Stimulated activated CD4-positive, alpha-beta T cell treated with anti-CD3 and anti-CD28 coated beads, Interleukin-2, amount 100 ng/mL, for 48 hours (primary cell): ENCODE measurements around the gene FNIP2.
"Not testable (repeated sequence)": the region's sequence is repeated elsewhere in the genome, so short reads cannot be mapped to it uniquely, and the experiment has no call there.

ENCODE experiments used
- DNase-seq, 2 donors: peaks; one replicate each; pipeline ENCODE4 v3.0.0-alpha.2; 2020

The FNIP2 gene

DNA sequence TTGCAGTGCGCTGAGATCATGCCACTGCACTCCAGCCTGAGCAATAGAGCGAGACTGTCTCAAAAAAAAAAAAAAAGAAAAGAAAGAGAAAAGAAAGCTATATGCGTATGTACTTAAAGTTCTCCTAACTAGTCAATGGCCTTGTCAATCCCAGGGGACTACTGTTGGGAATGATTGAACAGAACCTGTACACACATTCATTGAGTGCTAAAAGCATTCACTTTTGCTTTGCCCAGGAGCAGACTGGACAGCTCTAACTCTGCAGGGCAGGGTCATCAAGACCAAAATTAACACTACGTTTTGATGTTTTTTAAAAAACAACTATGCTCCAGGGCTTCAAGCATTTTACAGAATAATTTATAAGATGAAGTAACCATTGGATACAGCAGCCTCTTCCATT, 106.2 kb downstream of the FNIP2 start:
- no peak for DNase-seq

DNA sequence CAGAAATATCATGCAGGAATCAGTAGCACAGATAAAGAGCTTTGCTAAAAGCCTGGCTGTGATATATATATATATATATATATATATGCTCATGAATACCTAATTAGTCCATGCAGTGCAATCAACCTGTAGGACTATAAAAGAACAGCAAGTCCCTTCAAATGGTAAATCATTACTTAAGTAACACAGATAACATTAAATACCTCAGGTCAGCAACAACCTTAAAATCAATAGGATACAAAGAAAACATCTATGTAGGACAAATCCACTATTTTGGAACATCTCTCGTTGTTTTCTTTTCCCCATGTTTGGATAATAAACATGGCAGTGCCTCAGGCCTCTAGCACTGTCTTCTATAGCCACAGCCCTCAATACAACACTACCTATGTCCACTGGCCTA, 106.6 kb downstream of the FNIP2 start:
- DNase-seq: no peak

DNA sequence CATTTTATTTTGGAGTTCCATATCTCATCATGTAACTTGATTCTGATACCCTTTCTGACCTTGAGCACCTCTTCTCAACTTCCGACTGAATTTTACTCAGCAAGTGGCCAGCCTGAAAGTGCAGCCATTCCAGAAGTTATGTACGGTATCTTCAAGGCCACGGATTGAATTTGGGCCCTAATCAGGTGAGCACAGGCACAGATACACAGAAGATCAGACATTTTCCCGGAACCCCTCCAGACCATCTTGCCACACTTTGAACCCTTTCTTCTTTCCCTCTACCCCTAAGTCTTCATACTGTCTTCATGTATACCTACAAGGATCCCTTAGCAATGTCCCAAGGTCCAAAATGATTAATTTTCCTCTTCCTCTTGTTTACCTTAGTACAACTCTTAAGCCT, 108.2 kb downstream of the FNIP2 start:
- DNase-seq: no peak

DNA sequence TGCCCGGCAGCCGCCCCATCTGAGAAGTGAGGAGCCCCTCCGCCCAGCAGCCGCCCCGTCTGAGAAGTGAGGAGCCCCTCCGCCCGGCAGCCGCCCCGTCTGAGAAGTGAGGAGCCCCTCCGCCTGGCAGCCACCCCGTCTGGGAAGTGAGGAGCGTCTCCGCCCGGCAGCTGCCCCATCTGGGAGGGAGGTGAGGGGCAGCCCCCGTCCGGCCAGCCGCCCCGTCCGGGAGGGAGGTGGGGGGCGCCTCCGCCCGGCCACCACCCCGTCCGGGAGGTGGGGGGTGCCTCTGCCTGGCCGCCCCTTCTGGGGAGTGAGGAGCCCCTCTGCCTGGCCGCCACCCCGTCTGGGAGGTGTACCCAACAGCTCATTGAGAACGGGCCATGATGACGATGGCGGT, 113.3 kb downstream of the FNIP2 start:
- not testable (repeated sequence) for DNase-seq

DNA sequence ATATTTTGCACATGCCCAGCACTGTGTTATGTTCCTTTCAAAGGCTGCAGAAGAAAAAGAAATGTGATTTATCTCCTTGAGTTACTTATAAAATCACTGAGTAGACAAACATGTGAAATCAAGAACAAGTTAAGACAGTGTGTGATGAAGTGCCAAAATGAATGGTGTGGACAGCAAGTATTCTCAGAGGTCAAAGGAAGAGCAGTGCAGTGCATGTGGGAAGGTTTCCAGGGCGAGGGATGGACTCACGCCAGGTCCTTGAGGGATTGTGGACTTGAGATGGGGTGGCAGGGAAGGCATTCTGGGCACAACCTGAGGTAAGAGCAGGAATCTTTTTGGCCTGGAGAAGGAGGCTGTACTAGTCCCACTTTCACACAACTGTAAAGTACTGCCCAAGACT, 115.5 kb downstream of the FNIP2 start:
- DNase-seq: no peak

DNA sequence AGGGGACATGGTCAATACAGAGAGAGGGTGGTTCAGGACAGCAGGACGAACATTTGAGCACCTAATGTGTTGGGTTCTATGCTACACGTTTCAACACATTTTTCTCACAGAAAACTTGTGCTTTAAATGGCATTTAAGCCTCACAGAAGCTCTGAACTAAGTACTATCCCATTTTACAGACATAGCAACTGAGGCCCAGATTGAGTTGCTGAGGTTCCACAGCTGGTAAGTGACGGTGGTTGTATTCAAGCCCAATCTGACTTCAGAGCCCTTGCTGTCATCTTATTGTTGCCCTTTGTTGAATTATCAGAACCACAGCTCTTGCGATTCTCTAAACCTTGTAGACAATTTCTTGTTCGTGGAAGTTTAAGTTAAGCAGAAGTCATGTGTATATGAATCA, 116.7 kb downstream of the FNIP2 start:
- DNase-seq: no peak

DNA sequence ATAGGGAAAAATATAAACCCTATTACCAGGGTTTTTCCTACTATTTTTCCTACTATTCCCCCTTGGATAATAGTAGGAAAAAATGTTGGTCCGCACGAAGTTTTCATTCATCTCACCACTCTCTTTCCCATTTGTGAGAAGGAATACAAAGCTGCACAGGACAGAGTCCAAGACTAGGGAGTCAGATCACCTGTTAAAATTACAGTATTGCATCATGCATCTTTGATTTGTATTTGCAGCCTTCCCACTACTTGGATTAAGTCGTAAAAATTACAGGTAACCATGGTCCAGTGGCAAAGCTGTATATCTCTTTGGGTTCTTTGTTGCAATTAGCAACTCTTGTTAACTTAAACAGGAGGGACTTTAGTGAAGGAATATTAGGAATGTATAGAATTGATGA, 121.5 kb downstream of the FNIP2 start:
- DNase-seq: no peak

DNA sequence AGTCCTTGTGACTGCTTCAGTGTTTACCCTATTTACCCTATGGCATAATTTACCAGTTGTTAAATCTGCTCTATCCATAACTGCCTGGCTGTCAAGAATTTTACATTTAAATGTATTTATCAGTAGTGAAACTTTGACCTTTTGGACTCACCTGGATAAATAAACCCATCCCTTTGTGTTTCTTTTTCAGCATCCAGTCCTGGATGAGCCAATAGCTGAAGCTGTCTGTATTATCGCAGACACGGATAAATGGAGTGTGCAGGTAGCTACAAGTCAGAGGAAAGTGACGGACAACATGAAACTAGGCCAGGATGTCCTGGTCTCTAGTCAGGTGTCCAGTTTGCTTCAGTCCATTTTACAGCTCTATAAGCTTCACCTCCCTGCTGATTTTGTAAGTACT, 122.4 kb downstream of the FNIP2 start:
- DNase-seq: no peak

DNA sequence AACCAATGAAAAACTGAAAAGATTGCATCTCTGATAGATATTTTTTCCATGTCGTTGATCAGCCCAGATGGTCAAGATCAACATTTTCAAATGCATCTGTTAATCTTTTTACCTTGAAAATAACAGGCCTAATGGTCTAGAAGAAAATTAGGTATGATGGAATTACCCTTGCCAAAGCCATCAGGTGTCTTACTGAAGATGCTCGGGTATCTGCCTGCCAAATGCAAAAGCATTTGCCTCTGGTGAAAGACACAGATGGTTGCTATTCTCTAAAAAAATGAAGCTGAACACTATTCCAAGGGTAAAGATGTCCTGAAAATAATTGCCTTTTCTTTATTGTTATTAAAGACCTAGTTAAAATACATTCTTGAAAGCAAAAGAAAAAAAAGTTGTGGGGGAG, 126.0 kb downstream of the FNIP2 start:
- no peak for DNase-seq

DNA sequence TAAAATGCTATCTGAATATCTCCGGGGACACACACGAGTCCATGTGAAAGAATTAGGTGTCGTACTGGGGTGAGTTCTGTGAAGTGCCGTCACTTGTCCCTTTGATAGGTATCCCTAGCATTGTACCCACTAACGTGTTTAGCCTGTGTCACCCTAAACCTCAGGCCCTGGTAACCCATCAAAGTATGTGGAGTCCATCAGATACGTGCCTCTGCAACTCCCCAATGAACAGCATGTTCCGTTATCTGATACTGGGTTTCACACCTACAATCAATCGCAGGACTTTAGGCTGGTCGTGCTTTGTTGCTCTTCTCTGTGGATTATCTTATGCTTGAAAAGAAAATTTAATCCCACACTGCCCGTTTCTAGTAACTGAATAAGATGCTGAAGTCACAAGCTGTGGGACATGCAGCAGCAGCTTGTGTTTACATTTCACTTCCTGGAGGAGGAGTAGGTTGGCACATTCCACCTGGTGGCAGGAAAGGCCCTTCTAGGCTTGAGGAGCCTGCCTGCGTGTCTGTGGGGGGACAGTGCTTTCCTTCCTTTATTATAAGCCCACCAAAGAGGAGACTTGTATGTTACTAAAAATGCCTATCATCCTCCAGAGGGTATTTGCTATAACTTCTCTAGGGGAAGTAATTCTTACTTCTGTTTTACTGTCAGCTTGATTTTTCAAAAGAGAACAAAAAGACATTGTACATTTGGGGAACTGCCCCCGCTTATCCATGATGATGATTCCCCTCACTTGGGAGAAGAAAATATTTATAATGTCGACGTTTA, 127.2 kb downstream of the FNIP2 start:
- DNase-seq: no peak

DNA sequence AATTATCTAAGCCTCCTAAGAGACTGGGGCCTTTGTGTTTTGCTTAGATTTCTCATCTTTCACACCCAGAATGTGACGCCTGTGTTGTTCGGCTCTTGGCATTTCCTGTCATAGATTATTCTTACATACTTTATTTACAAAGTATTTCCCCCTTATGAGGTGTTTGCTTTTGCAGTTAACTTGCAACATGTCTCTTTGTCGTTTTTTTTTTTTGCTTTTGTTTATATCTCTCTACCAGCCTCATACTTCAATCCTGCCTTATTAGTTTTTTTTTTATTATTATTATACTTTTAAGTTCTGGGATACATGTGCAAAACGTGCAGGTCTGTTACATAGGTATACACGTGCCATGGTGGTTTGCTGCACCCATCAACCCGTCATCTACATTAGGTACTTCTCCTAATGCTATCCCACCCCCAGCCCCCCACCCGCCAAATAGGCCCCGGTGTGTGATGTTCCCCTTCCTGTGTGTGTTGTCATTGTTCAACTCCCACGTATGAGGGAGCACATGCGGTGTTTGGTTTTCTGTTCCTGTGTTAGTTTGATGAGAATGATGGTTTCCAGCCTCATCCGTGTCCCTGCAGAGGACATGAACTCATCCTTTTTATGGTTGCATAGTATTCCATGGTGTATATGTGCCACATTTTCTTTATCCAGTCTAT, 127.9 kb downstream of the FNIP2 start:
- not testable (repeated sequence) for DNase-seq

DNA sequence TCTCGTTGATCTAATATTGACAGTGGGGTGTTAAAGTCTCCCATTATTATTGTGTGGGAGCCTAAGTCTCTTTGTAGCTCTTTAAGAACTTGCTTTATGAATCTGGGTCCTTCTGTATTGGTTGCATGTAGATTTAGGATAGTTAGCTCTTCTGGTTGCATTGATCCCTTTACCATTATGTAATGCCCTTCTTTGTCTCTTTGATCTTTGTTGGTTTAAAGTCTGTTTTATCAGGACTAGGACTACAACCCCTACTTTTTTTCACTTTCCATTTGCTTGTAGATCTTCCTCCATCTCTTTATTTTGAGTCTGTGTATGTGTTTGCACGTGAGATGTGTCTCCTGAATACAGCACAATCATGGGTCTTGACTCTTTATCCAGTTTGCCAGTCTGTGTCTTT, 131.6 kb downstream of the FNIP2 start:
- DNase-seq: not testable (repeated sequence)

DNA sequence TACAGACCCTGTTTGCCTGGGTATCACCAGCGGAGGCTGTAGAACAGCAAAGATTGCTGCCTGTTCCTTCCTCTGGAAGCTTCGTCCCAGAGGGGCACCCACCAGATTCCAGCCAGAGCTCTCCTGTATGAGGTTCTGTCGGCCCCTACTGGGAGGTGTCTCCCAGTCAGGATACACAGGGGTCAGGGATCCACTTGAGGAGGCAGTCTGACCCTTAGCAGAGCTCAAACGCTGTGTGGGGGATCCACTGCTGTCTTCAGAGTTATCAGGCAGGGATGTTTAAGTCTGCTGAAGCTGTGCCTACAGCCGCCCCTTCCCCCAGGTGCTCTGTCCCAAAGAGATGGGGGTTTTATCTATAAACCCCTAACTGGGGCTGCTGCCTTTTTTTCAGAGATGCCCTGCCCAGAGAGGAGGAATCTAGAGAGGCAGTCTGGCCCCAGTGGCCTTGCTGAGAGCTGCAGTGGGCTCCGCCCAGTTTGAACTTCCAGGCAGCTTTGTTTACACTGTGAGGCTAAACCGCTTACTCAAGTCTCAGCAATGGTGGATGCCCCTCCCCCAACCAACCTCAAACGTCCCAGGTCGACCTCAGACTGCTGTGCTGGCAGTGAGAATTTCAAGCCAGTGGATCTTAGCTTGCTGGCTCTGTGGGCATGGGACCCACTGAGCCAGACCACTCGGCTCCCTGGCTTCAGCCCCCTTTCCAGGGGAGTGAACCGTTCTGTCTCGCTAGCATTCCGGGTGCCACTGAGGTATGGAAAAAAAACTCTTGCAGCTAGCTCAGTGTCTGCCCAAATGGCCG, 133.7 kb downstream of the FNIP2 start:
- DNase-seq: not testable (repeated sequence)

DNA sequence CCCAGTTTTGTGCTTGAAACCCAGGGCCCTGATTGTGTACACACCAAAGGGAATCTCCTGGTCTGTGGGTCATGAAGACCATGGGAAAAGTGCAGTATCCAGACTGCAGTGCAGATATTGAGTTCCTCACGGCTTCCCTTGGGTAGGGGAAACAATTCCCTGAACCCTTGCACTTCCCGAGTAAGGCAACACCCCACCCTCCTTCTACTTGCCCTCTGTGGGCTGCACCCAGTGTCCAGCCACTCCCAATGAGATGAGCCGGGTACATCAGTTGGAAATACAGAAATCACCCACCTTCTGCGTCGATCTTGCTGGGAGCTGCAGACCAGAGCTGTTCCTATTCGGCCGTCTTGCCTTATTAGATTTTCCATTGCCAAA, 134.2 kb downstream of the FNIP2 start:
- no peak for DNase-seq

DNA sequence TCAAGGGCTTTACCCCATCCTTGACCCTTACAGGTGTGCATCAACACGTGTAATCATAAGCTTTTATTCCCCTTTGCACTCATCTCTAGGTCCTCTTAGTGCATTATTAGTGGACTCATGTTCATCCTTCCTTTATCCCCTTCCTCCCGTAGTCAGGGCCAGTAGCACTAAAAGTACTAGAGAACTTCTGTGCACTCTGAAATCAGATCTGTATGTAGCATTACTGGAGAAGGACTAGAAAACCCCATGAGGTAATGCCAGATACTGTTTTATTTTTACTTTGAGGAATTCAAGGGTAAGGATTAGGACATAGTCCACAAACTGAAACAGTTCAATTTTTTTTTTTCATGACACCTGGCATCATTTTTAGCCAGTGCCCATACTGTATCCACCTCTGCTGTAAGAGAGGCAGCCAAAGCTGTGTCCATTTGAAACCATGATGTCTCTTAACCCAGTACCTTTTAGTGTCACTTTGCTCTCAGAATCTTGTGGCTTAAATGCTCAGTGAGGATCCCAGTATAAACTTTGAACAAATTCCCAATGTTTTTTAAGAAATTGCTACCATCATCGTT, 134.7 kb downstream of the FNIP2 start:
- no peak for DNase-seq

DNA sequence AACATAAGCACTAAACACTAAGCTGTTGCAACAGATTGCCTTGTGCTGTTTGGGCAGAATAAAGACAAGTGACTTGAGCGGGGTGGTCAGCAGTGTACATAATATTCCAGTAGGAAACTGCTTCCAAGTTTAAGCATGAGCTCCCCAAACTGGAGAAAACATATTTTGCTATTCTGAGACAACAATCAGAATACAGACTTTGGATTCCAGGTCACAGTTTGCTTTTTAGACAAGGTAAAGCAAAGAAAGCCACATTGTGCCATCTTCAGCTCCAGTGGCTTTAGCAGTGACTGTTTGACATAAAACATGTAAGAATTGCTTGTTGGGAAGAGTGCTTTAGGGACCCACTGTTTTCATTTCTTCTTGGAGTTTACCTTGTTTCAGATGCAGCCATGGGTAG, 136.0 kb downstream of the FNIP2 start:
- no peak for DNase-seq

DNA sequence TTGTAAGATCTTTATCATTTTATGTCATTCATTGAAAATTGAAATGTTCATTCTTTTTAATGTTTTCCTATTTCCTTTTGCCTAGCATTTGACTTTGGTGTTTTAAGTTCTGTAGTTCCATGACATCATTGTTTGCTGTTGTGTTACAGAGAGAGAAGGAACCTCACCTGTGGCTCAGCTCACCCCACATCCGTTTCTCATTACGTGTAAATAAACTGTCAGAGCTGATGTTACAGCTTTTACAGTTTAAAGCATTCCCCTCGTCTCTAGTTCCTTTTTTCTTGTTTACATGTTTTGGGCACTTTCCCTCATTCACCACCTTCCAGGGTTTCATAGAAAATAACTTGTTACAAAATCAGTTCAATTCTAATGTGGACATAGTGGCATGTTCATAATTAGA, 137.2 kb downstream of the FNIP2 start:
- DNase-seq: no peak

DNA sequence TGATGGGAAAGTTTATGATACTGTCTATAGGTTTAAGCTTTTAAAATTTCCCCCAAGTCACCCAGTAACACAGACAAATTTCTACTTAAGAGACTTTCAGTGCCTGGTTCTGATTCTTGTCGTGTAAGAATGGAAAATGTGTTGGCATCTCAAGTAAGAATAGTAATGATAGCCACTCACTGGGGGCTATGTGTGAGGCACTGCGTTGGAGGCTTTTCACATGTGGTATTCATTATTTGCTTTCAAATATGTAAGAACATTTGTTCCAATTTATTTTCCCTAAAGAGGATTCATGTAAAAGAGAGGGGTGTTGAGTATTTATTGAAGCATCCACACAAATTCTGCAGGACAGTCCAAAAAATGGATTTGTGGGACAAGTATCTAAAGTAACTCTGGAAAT, 143.6 kb downstream of the FNIP2 start:
- no peak for DNase-seq

DNA sequence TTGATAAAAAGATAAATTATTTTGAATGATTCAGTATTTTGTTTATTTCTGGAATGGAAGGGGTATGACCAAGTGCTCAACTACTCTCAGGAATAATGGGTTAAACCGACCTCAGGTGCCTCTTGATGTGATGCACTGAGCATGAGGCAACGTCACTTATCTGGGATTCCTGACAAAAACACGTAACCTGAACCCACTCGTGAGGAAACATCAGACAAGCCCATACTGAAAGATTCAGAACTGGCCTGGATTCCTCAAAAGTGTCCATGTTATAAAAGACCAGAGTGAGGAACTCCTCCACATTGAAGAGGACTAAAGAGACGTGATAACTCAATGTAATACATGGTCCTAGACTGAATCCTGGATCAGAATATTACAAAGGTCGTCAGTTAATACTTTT, 144.0 kb downstream of the FNIP2 start:
- no peak for DNase-seq

DNA sequence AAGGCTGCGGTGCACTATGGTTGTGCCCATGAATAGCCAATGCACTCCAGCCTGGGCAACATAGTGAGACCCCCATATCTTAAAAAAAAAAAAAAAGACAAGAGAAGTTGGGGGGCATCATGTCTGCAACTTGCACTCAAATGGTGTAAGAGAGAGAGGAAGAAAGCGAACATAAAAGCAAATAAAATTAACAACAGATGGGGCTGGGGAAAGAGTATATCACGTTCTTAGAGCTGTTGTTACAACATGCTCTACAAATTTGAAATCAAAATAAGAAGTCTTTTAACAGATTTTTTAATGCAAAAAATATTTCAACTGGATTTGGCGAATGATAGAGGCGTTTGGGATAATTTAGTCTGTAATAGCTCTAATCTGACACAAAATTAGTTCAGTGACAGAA, 144.9 kb downstream of the FNIP2 start:
- DNase-seq: no peak

DNA sequence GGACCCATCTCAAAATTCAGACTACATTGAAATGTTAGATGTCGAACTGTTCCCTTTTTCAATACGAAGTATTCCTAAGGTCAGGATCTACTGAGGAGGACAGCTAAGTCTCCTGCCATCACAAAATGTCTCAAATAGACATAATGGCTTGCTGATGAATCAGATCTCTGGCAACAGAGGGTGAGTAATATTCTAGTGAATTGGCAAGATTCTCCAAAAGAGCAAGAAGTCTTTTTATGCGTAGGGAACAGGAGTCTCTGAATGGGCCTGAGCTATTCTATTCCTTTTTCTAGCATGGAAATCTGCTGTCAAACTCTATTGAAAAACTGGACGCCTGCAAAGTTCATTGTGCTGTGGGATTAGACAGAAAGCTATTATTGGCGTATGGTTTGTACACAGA, 145.4 kb downstream of the FNIP2 start:
- no peak for DNase-seq

DNA sequence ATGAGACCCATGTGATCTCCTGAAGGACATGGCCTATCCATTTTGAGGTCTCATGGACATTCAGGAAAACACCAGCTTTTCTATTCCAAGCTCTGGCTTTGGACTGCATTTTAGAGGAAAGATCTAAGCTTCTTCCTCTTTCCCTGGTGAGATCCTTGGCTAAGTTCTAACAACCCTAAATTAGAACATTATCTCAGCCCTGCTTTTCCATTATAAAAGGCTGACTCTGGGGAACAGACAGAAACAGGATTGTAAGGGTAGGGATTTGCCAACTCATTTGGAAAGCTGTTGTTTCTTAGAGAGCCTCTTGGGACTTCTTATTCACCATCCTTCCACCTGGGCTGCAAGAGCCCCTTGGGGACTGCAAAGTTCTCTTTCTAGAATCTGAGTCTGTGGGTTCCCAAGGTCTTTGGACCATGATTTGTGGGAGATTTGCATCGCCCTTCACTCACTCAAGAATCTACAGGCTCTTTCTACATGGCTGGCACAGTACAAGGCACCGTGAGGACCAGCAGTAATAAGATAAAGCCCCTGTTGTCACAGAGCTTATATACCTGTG, 146.9 kb downstream of the FNIP2 start:
- no peak for DNase-seq

DNA sequence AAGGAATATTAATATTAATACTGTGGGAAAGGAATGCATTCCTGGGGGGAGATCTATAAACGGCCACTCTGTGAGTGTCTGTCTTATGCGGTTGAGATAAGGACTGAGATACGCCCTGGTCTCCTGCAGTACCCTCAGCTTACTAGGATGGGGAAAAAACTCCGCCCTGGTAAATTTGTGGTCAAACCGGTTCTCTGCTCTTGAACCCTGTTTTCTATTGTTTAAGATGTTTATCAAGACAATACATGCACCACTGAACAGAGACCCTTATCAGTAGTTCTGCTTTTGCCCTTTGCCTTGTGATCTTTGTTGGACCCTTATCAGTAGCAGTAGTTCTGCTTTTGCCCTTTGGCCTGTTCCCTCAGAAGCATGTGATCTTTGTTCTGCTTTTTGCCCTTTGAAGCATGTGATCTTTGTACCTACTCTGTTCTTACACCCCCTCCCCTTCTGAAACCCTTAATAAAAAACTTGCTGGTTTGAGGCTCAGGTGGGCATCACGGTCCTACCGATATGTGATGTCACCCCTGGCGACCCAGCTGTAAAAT, 151.7 kb downstream of the FNIP2 start:
- not testable (repeated sequence) for DNase-seq
